Heart right ventricle (tissue), 16 donors: Measurements from ENCODE around the gene DMRT3. TPM values are rescaled to one million over a fixed set of nuclear protein-coding genes. Genes with fewer than 3 reads are reported as not detected.

Experiments
- ATAC-seq, 8 donors: fragments of 200-7000 bp; cut with Tn5 transposase; one replicate each; pipeline ENCODE4 v1.9.1; 2020; ENCODE audit warnings: mild to moderate bottlenecking in 8 of 8, moderate library complexity in 8 of 8, moderate number of reproducible peaks in 1 of 8
- DNase-seq, 2 donors: peaks; one replicate each; pipeline ENCODE4 v3.0.0-alpha.2; 2020
- H3K27ac ChIP-seq, 10 donors: fragments of 200-600 bp; sonication (generic) in 2 of 10; one replicate each; pipeline versions ENCODE4 v1.5.0 to v1.8.0; 2020 to 2022; ENCODE audit warnings: mild to moderate bottlenecking in 3 of 10
- H3K27me3 ChIP-seq, 7 donors: fragments of 200-600 bp; one replicate each; pipeline ENCODE4 v1.8.0; 2021 to 2022; ENCODE audit warnings: mild to moderate bottlenecking in 2 of 7
- H3K36me3 ChIP-seq, 9 donors: fragments of 200-600 bp; sonication (generic) in 1 of 9; one replicate each; pipeline versions ENCODE4 v1.5.0 to v1.8.0; 2020 to 2022; ENCODE audit warnings: mild to moderate bottlenecking in 2 of 9
- H3K4me1 ChIP-seq, 9 donors: fragments of 200-600 bp; sonication (generic) in 1 of 9; one replicate each; pipeline versions ENCODE4 v1.5.0 to v1.8.0; 2020 to 2022; ENCODE audit warnings: mild to moderate bottlenecking in 4 of 9
- H3K4me3 ChIP-seq, 10 donors: fragments of 200-600 bp; sonication (generic) in 2 of 10; one replicate each; pipeline versions ENCODE4 v1.5.0 to v1.8.0; 2020 to 2022; ENCODE audit warnings: mild to moderate bottlenecking in 7 of 10, moderate library complexity in 2 of 10
- H3K9me3 ChIP-seq, 11 donors: fragments of 200-600 bp in 10 of 11; sonication (generic) in 2 of 11; one replicate each; pipeline versions ENCODE4 v1.5.0 to v1.8.0; 2013 to 2022; ENCODE audit warnings: mild to moderate bottlenecking in 2 of 11, control low read depth in 1 of 11, moderate library complexity in 1 of 11
- WGBS, 2 donors: extraction: QIAGEN DNeasy Blood & Tissue Kit; methylation state at CpG; one replicate each; pipeline ENCODE4 v1.1.7; 2013; ENCODE audit warnings: inconsistent platforms in 1 of 2; 5-methylcytosine and 5-hydroxymethylcytosine counted together
- intact Hi-C, 10 donors: fragments of 100-400 bp; cut with DNase I; formaldehyde crosslinking; loops; one replicate each; pipeline versions ENCODE4 v1.11.1 to v1.14.2; 2022
- polyA plus RNA-seq, 2 donors: library from polyadenylated mRNA; stranded (reverse); fragments of 200-250 nt; gene quantifications; one replicate each; pipeline ENCODE4 v1.2.3, GENCODE V29; 2013
- total RNA-seq, 10 donors: library from RNA; stranded (reverse); fragmentation: NEBNext Ultra II Directional in 3 of 10; extraction: Animal tissue kit (Norgen Biotek cat#: 25700) in 3 of 10; gene quantifications; one replicate each; pipeline versions ENCODE4 v1.2.1 to v1.2.4, GENCODE V29; 2021 to 2023
- TF ChIP-seq, protein P1 (sequence below), 9 donors: fragments of 200-600 bp; sonication (generic) in 2 of 9; IDR thresholded peaks; one replicate each; pipeline versions ENCODE4 v1.5.0 to v1.8.0; 2021 to 2022; ENCODE audit warnings: antibody characterized with exemption in 9 of 9, mild to moderate bottlenecking in 5 of 9, moderate library complexity in 1 of 9
- donor health status: Arrhythmogenic right ventricular cardiomyopathy.
- donor health status: ischemic (EF 13 %, LVEDD 7.1; RV severe dilation, severe dysfunction).
- donor health status: healthy with polysubstance abuse.
- donor health status: DM: no; HTN: yes; CAD: no.
- donor health status: DM: no; HTN: no; CAD: no.
- donor health status: ischemic (EF 25% LVEDD 6.9; RV normal size, moderate dysfunction).
- donor health status: ischemic (EF 25% LVEDD 5.7; RV mildly dilated, moderate dysfunction).
- donor health status: healthy.
- donor health status: DM: yes; HTN: yes; CAD: no.
- donor health status: Ischemic cardiomyopathy.
- donor health status: ischemic (EF 35%, LVEDD 5.7; RV mildly dilated, moderate dysfunction).
- donor health status: nonischemic (EF 11% LVEDD 7.7; RV severe dilation, severe dysfunction).
- donor health status: DM: yes; HTN: yes; CAD: no.
- donor health status: PGD.
- donor health status: ischemic (EF 29% LVEDD 5.4; RV normal size, mild dysfunction).
- donor health status: nonischemic (EF 23%, LVEDD 6.1; RV moderate dilation, normal function).

DMRT3 gene
- total and polyA plus RNA-seq, 12 donors = not detected

DNA sequence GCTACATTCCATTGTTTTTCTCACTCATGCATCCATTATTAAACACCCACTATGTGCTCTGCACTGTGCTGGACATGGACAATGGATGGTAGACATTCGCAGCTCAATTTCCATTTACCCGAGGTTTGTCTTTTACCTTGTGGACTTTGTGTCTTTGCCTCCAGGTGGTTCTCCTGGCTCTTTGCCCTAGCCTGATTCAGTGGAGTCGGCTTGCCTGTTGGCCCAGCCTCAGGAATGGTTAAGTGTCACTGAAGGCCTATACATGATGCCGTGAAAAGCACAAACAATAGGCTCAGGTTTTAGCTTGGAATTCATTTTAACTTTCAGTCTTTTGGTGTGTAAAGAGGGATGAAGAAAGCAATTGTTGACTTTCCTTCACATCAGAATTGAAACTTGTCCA lies 16.5 kb upstream of the DMRT3 start:
- H3K27ac ChIP-seq = no peak overlapping the region
- no peaks in the 10 kb centered on the region for H3K4me1 ChIP-seq
- ATAC-seq = no peak
- H3K36me3 ChIP-seq = no peaks in the 10 kb centered on the region
- DNase-seq = no peak
- intact Hi-C loops = no loop called here
- H3K27me3 ChIP-seq = peaks cover 0 to 98% (median 82%) of the 10 kb centered on the region in 7 donors
- H3K9me3 ChIP-seq = no peaks in the 10 kb centered on the region
- WGBS, 2 donors = 81 to 89% methylated on average over 4 of the region's 4 CpGs
- TF ChIP-seq, protein P1, sequence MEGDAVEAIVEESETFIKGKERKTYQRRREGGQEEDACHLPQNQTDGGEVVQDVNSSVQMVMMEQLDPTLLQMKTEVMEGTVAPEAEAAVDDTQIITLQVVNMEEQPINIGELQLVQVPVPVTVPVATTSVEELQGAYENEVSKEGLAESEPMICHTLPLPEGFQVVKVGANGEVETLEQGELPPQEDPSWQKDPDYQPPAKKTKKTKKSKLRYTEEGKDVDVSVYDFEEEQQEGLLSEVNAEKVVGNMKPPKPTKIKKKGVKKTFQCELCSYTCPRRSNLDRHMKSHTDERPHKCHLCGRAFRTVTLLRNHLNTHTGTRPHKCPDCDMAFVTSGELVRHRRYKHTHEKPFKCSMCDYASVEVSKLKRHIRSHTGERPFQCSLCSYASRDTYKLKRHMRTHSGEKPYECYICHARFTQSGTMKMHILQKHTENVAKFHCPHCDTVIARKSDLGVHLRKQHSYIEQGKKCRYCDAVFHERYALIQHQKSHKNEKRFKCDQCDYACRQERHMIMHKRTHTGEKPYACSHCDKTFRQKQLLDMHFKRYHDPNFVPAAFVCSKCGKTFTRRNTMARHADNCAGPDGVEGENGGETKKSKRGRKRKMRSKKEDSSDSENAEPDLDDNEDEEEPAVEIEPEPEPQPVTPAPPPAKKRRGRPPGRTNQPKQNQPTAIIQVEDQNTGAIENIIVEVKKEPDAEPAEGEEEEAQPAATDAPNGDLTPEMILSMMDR (IDR thresholded peaks at IDR 0.05) = no peak
- no peak overlapping the region for H3K4me3 ChIP-seq

DNA sequence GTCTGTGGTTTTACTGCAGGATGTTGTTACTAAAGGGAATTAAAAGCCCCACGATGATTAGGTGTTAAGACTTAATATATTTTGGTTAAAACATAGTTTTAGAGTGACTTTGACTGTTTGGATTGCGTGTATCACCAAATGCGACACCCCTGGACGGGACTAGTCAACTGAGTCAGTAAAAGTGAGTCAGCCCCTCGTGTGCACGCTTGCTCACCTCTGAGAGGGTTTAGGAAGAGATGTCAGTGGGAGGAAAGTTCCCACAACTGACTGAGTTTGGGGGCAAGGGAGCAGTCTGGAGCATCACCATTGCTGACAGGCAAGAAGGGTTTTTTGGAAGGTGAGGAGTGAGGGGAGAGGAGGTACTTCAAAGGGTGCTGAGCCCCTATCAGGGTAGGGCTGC lies 14.4 kb upstream of the DMRT3 start:
- intact Hi-C loops = no loop called here
- TF ChIP-seq, protein P1 (IDR thresholded peaks at IDR 0.05) = no peak
- no peak overlapping the region for H3K27ac ChIP-seq
- H3K4me1 ChIP-seq = no peaks in the 10 kb centered on the region
- no peak for DNase-seq
- H3K36me3 ChIP-seq = no peaks in the 10 kb centered on the region
- WGBS, 2 donors = 73 to 79% methylated on average over 6 of the region's 6 CpGs
- H3K27me3 ChIP-seq = peaks cover 4 to 99% (median 87%) of the 10 kb centered on the region in 7 donors
- no peaks in the 10 kb centered on the region for H3K9me3 ChIP-seq
- no peak overlapping the region for H3K4me3 ChIP-seq
- no peak for ATAC-seq

GRCh38 chr9:965497-965896 lies 11.0 kb upstream of the DMRT3 start:
- H3K9me3 ChIP-seq = no peaks in the 10 kb centered on the region

GRCh38 chr9:966870-967269 lies 9.6 kb upstream of the DMRT3 start:
- 21 to 27% methylated on average over 3 of the region's 3 CpGs for WGBS, 2 donors
- Histone ChIP-seq H3K27ac (no peak overlapping the region), H3K9me3 (no peaks in the 10 kb centered on the region), H3K4me1 (peaks cover under 1 to 32% (median 21%) of the 10 kb centered on the region in 9 donors), H3K27me3 (peaks cover 37 to 100% (median 100%) of the 10 kb centered on the region in 7 donors), H3K36me3 (no peaks in the 10 kb centered on the region), H3K4me3 (no peak overlapping the region)
- ATAC-seq (no peak), DNase-seq (no peak)
- intact Hi-C loops = no loop called here
- TF ChIP-seq, protein P1 (IDR thresholded peaks at IDR 0.05) = no peak

More at GRCh38 chr9:965497-965896, 11.0 kb upstream of the DMRT3 start:
- H3K4me1 ChIP-seq = peaks cover 0 to 20% (median 7%) of the 10 kb centered on the region in 9 donors
- WGBS, 2 donors = 21 to 26% methylated on average over 4 of the region's 4 CpGs
- H3K4me3 ChIP-seq = no peak overlapping the region
- TF ChIP-seq, protein P1 (IDR thresholded peaks at IDR 0.05) = no peak
- no peak overlapping the region for H3K27ac ChIP-seq
- ATAC-seq = no peak
- H3K36me3 ChIP-seq = no peaks in the 10 kb centered on the region
- H3K27me3 ChIP-seq = peaks cover 25 to 100% (median 99%) of the 10 kb centered on the region in 7 donors
- DNase-seq = no peak
- intact Hi-C loops = no loop called here
